Prostate gland (tissue), 2 donors: ENCODE measurements around the gene OLFM1.

Source experiments
- POLR2A ChIP-seq: fragments of 450-650 bp; IDR thresholded peaks from one replicate; pipeline ENCODE4 v1.6.1; 2016; ENCODE audit warnings: antibody characterized with exemption, mild to moderate bottlenecking
- POLR2AphosphoS5 ChIP-seq: sonication (generic); formaldehyde crosslinking; IDR thresholded peaks from one replicate; pipeline ENCODE4 v1.6.1; 2017; ENCODE audit warnings: antibody characterized with exemption
- TF ChIP-seq, protein P1 (sequence below), 4 experiments: fragments of 200-600 bp in 2 of 4; fragments of 450-650 bp in 2 of 4; sonication (generic) in 2 of 4; IDR thresholded peaks; 1 replicate in 3 of 4; 2 replicates in 1 of 4; pipeline ENCODE4 v1.5.1; 2016 to 2019; ENCODE audit warnings: antibody characterized with exemption in 4 of 4, mild to moderate bottlenecking in 2 of 4, moderate library complexity in 2 of 4

DNA sequence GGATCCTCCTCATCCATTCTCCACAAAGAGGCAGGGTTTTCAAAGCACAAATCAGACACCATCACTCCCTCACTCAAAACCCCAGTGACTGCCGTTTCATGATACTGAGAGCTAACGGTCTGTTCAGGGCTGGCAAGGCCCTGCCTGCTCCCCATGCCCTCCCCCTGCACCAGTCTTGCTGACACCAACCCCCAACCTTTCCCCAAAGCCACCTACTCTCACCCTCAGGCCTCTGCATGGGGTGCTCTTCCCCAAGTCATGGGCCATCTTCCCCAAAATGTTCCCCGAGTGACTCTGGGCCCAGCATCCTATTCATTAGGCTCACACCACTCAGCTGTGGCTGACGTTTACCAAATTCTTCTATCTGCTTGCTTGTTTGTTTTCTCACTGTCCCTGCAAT lies 21.7 kb upstream of the OLFM1 start:
- TF ChIP-seq, protein P1, sequence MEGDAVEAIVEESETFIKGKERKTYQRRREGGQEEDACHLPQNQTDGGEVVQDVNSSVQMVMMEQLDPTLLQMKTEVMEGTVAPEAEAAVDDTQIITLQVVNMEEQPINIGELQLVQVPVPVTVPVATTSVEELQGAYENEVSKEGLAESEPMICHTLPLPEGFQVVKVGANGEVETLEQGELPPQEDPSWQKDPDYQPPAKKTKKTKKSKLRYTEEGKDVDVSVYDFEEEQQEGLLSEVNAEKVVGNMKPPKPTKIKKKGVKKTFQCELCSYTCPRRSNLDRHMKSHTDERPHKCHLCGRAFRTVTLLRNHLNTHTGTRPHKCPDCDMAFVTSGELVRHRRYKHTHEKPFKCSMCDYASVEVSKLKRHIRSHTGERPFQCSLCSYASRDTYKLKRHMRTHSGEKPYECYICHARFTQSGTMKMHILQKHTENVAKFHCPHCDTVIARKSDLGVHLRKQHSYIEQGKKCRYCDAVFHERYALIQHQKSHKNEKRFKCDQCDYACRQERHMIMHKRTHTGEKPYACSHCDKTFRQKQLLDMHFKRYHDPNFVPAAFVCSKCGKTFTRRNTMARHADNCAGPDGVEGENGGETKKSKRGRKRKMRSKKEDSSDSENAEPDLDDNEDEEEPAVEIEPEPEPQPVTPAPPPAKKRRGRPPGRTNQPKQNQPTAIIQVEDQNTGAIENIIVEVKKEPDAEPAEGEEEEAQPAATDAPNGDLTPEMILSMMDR (IDR thresholded peaks at IDR 0.05) = no peak
- no peak for TF ChIP-seq POLR2A
- TF ChIP-seq POLR2AphosphoS5 = no peak
